Putamen (tissue), 1 donor: ENCODE measurements around the gene ACTR2.
"Not testable (repeated sequence)": the region's sequence is repeated elsewhere in the genome, so short reads cannot be mapped to it uniquely, and the experiment has no call there.

Experiments
- DNase-seq: peaks from one replicate; pipeline ENCODE4 v3.0.0-alpha.2; 2016; ENCODE audit warnings: low spot score

Gene ACTR2

GRCh38 chr2:65227456-65228262 is at the start of gene ACTR2:
ACTR2 (plus strand) TSS chr2:65227831; CDS start chr2:65227910, 79 bp downstream.
- DNase-seq = peak; percentile 97

- no peak for DNase-seq
These were observed 45.1 kb upstream of the ACTR2 start for GRCh38 chr2:65182570-65182969.

GRCh38 chr2:65183406-65183805 is 44.2 kb upstream of the ACTR2 start:
- DNase-seq = not testable (repeated sequence)

- no peak for DNase-seq
These were observed 42.6 kb upstream of the ACTR2 start for GRCh38 chr2:65185012-65185411.

GRCh38 chr2:65186093-65186868 is 41.4 kb upstream of the ACTR2 start:
- DNase-seq = no peak

GRCh38 chr2:65186872-65187851 is 40.5 kb upstream of the ACTR2 start:
- DNase-seq = peak; percentile 69

- DNase-seq = no peak
These were observed 34.2 kb upstream of the ACTR2 start for GRCh38 chr2:65193446-65193845.

- peak; percentile 26 for DNase-seq
These were observed 28.9 kb upstream of the ACTR2 start for GRCh38 chr2:65198737-65199136.

- no peak for DNase-seq
These were observed 28.5 kb upstream of the ACTR2 start for GRCh38 chr2:65199166-65199565.

- DNase-seq = no peak
These were observed 27.7 kb upstream of the ACTR2 start for GRCh38 chr2:65199891-65200290.

- no peak for DNase-seq
These were observed 23.0 kb upstream of the ACTR2 start for GRCh38 chr2:65204461-65205210.

- DNase-seq = no peak
These were observed 15.5 kb upstream of the ACTR2 start for GRCh38 chr2:65212115-65212514.

- DNase-seq = no peak
These were observed 15.0 kb upstream of the ACTR2 start for GRCh38 chr2:65212619-65213018.

GRCh38 chr2:65213035-65213434 is 14.6 kb upstream of the ACTR2 start:
- DNase-seq = no peak

GRCh38 chr2:65214361-65214760 is 13.3 kb upstream of the ACTR2 start:
- DNase-seq = no peak

GRCh38 chr2:65214843-65215242 is 12.8 kb upstream of the ACTR2 start:
- DNase-seq = no peak

GRCh38 chr2:65215946-65216345 is 11.7 kb upstream of the ACTR2 start:
- no peak for DNase-seq

GRCh38 chr2:65220432-65221131 is 7.0 kb upstream of the ACTR2 start:
- no peak for DNase-seq

GRCh38 chr2:65221275-65221674 is 6.4 kb upstream of the ACTR2 start:
- not testable (repeated sequence) for DNase-seq

- no peak for DNase-seq
These were observed 593 bp upstream of the ACTR2 start for GRCh38 chr2:65227020-65227455.
